NCI-H524 (cell line): ENCODE data around the gene COL8A1.
A peak's percentile ranks its signal among the peaks of the same experiment; 100 is the strongest.
"Not testable (repeated sequence)": the region's sequence is repeated elsewhere in the genome, so short reads cannot be mapped to it uniquely, and the experiment has no call there.

Experiments used
- DNase-seq, 2 experiments: peaks; one replicate each; lab custom pipeline; 2025; lab: John Stamatoyannopoulos, UW

The COL8A1 gene

DNA sequence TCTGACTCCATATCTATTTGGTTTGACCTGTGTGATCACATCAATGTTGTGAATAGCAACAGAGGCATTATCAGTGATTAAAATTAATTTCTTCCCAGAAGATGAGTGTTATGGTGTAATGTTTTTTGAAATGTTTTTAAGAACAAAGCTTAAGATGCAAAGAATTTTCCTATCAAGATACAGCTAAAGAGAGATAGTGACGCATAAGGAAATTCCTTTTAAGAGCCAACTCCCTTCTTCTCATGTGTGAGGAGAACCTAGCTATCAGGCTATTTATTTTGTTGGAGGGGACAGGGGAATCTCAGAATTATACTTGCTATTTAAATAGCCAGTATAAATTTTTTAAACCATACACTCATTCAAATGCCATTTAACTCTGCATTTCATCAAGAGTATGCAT is 71.3 kb downstream of the COL8A1 start:
- DNase-seq, result no peak

DNA sequence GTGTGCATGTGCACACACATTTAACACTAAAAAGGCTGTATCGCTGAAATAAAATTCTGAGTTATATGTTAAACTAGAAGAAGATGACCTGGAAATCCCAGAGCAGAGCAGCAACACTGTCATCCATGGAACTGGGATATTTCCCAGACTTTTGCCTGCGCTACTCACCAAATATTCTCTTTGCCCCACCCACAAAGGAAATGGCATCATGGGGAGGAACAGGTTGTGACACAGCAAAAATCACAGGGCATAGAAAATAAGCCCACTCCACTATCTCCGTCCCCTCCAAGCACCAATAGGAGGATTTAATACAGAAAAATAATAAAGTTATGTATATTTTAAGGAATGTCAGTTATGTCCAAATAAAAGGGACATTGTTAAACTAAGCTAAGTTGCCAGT is 71.7 kb downstream of the COL8A1 start:
- DNase-seq, result no peak

DNA sequence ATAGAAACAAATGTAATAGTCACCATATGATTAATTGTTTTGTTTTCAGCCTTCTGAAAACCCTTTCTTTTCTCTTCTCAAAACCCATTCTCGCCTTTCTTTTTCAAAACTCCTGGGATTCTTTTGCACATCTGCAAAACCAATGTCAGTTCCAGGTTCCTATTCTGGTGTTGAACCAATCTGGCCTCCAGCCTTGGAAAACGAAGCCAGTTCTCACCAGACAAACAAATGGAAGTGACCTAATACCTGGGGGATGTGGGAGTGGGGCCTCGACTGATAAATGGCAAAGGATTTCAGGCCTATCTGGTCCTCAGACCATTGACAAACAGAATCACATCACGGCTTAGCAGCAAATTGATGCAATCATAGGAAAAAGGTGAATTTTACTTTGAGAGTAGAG is 73.0 kb downstream of the COL8A1 start:
- no peak for DNase-seq

DNA sequence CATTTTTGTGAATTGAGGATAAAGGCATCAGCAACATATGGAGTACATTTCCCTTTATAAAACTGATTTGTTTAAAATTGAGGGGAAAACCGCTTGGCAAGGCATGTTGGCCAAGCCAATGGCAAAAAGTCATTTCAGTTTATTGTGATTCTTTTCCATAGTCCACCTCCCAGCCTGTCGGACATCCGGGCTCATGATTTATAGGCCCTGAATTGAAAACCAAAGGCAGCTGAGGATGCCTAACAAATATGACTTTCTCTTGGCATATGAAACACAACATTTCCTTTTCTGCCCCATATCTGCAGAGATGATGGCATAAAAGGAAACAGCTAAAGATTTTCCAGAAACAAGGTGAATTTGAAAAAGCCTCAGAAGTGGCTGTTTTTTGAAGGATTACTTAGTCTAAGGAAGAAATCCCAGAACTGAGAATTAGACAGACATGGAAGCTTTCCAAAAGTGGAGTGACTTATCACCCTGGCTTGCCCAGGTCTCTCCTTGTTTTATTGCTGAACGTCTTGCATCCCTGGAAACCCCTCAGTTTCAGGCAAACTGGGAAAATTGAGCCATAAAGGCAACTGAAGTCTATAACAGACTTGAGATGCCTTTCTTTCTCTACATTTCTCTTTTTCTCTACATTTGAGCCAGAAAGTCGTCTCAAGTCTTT is 74.0 kb downstream of the COL8A1 start:
- DNase-seq, result no peak

DNA sequence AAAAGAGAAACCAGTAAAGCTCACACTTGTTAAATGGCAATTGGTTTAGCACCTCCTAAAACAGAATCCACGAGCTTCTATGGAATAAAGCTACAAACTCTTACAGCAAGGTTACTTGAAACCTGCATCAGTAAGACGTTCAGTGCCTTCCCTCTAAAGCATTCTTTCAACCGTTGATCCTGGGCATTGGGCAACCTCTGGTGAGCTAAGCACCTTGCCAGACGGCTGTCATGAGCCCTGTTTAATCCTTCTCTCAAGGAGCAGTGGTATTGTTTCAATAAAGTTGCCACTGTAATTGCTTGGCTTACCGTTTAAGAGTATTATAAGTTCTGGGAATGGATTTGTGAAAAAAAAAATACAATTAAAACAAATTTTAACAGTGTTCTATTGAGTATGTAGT is 75.0 kb downstream of the COL8A1 start:
- peak; percentile 44 to 82 for DNase-seq

DNA sequence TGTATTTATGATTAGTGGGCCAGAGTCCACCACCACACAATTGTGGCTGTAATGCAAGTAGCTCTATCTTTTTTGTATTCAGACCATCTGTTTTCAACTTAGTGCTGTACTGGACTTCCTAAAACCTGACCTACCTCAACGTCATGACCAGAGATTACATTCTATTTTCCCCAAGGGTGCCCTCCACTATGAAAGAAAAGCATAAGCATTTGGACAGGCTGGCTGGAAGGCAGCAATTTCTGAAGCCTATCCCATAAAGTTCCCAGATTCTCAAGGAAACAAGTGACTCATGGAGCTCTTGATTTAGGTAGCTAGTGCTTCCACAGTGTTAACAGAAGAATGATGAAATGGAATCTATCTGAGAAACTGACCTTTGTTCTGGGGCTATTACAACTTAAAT is 75.8 kb downstream of the COL8A1 start:
- no peak for DNase-seq

DNA sequence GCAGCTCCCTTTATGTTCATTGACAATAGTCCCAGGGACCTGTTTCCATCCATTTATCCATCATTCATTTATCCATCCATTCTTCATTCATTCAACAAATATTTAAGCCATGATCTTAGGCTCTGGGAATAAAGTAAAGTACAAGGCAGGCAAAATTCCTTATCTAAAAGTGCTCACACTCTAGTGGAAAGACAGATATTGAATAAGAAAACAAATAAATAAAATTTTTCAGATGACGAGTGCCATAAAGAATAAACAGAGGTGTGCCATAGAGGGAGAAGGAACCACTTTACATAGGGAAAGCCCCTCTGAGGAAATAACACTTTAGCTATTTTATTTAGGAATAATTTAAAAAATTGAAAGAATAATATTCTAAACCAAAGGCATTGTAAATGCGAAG is 76.2 kb downstream of the COL8A1 start:
- DNase-seq, result no peak

DNA sequence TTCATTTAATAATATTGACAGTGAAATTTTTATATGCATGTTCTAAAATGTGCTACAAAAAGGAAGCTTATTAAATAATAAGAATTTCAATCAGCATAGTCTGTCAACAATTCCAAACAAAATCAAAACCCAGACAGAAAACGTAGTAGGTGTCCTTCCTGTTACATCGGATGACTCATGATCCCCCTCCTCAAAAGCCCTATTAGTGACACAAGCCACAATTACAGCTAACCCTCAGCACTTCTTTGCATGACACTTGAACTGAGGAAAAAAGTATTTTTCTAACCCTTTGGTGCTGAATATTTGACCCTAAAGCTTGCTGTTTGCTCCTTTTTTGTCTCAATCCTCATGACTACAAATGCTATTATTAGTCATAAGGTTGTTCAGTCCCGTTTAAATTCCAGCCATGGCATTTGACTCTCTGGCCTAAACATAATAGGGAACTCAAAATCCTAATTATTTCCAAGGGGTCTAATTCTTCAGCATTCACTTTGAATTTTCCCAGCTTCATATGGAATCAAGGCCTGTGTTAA is 78.1 kb downstream of the COL8A1 start:
- DNase-seq, result no peak

DNA sequence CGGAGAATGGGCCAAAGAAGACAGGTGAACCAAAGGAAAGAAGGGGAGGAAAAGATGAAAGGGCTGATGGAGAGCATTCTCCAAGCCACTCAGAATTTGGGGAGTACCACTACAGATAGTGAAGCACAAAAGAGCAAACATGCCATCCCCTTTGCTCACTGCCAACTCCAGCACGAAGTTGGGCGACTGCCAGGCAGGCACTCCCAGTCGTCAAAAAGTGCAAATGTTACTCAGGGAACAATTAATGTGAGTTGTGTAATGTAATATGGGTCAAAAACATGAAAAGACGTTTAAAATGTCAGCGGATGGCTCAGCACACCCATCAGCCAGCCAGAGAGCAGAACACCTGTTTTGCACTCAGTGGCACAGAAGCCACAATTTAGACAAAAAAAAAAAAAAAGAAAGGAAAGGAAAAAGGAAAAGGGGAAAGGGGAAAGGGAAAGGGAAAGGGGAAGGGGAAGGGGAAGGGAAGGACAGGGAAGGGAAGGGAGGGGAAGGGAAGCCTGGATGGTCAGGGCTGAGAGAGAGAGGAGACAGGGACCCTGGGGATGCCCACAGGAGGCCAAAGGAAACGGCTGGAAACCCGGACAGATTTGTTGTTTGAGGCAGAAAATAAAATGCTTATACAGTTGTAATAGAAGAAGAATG is 82.7 kb downstream of the COL8A1 start:
- no peak for DNase-seq

DNA sequence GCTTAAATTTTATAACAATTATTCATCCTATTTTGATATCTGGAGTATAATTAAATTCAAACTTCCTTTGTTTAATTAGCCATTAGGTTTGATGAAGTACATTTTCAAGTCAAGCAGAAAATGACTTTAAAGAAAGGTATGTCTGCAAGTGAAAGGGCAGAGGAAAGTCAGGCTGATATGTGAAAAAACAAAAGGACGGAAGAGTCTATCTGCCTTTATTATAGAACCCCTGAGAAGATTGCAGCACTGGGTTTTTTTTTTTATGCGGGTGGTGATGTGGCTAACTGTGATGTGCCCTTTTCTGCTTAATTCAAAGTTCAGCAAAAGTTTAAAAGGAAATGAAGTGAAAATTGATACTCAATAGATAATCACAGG is 83.2 kb downstream of the COL8A1 start:
- no peak for DNase-seq

DNA sequence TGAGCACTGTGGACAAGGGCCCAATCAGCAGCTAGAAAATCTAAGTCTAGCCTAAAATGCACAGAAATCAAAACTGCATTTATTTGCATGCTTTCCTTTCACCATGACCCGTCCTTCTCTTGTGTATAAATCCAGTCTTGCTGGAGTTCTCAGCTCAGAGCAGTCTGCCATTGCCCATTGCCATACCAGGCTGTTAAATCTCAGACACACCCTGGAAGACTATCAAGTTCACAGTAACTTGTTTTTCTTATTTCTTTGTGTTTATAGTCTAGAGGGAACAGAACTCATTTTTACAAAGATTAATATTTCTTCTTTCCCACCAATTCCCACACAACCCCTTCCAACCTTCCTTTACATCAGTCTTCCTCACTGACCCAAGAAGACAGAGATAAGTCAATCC is 85.9 kb downstream of the COL8A1 start:
- DNase-seq, result no peak

DNA sequence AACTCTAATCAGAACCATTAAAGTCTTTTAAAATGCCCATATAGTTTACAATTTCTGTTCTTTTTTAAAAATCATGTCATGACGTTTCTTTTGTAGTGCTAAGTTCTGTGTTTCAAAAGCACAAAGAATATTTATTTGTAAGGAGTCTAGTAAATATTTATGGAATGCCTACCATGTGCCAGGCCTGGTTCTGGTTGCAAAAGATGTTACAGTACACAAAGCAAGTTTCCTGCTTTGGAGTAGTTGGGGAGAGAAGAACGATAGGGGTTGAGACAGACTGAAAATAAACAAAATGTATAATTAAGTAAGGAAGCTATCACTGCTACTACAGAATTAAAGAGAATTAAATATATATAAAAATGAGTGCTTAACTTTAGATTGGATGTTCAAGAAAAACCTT is 92.5 kb downstream of the COL8A1 start:
- no peak for DNase-seq

DNA sequence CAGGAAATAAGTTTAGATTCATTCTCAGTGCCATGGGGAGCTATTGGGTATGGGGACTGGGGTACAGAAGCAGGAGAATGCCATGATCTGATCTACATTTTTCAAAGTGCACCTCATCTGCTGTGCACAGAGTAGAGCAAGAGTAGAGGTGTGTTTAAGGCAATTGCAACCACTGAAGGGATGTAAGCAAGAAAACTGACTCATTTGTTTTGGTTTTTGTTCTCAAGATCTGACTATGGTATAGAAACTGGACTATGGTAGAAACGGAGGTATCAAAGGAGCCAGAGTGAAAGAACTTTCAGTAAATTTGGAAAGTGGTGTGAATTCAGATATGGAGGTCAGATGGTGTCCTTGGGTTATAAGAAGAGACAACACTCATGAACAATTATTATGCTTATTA is 93.1 kb downstream of the COL8A1 start:
- DNase-seq, result no peak

DNA sequence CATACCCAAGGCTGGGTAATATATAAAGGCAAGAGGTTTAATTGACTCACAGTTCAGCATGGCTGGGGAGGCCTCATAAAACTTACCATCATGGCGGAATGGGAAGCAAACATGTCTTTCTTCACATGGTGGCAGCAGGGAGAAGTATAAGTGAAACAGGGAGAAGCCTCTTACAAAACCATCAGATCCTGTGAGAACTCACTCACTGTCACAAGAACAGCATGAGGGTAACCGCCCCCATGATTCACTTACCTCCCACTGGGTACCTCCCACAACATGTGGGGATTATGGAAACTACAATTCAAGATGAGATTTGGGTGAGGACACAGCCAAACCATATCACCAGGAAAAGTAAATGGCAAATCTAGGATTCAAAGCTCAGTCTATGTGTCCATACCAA is 102.0 kb downstream of the COL8A1 start:
- not testable (repeated sequence) for DNase-seq

DNA sequence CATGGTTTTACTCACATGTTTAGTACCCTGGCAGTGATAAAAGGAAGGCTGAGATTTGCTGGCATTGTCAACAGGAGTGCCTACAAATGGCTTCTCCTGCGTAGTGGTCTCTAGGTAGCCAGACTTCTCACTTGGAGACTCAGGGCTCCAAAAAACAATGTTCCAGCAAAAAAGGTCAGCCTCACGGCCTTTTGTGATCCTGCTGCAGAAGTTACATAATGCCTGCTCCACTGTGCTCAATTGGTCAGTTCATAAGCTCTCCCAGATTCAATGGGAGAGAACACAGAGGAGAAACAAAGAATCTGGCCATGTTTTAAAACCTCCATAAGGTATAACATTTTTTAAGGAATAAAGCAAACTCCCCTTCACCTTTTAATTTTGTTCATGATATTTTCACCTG is 103.2 kb downstream of the COL8A1 start:
- no peak for DNase-seq

DNA sequence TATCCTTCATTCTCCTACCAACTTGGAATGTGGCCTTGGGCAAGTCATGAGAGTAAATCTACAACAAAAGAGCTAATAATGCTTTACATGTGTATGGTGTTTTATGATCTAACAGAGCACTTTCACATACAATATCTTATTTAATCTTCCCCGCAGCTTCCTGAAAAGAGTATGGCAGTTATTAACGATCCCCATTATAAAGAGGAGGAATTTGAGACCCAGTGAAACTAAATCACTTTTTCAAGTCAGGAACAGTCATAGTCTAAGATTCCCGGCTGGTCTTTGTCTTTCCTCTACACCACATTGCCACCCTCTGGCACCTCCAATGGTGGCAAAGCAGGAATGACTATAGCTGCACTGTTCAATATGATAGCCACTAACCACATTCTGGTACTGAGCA is 109.5 kb downstream of the COL8A1 start:
- peak; percentile 6 to 54 for DNase-seq

DNA sequence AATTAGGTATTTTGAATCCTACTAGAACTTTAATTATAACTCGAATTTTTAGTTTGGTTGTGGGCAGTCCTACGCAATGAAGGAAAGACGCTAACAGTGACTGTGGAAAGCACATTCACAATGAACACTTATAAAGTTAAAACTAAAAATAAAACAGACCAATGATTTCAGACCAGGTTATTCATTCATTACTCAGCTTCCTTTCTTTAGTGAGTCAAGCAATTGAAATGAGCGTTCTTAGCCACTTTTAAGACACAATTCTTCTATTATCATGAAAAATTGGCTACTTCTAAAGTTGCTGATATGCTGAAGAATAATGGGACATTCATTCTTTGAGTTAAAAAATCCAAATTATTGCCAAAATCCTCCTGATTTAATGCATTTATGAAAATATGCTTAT is 113.3 kb downstream of the COL8A1 start:
- DNase-seq, result no peak

DNA sequence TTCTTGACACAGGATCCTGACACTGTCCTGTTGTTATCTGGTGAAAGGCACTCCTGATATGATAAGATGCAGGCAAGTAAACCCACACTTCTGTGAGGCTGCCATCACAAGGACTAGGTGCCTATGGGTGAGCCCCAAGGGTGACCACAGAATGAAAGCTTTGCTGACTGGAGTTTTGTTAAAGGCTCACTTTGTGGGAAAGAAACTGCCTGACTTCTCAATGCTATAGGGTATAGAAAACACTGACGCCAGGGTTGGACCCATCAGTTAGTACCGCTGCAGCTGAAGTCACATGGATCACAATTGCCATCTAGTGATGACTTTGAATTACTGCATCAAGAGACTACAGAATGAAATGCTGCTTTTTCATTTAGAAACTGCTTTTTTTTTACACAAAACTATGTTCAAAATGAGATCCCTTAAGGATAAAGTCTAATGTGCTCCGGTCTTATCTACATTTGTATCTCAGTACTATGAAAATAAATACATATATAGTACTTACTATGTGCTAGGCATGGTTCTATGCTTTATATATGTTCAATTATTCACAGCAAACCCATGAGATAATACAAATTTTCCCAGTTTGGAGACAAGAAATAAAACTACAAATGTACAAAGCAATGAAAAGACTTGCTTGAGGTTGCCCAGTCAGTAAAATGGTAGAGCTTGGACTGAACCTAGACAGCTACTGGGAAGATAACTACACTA is 115.0 kb downstream of the COL8A1 start:
- DNase-seq, result peak; percentile 16 to 71

DNA sequence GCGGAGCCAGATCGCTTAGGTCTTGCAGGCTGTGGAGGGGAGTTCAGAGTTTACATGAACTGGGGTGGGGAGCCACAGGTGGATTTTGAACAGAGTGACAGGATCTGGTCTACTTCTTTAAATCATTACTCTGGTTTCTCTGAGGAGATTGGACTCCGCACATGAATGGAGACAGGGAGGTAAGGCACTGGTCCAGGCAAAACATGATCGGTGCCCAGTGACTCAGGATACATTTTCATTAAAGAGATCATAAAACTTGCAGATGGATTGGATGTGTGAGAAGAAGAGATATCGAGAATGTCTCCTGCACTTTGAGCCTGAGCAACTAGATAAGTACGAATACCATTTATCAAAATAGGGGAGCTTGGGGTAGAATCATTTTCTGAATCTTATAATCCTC is 117.4 kb downstream of the COL8A1 start:
- DNase-seq, result no peak

DNA sequence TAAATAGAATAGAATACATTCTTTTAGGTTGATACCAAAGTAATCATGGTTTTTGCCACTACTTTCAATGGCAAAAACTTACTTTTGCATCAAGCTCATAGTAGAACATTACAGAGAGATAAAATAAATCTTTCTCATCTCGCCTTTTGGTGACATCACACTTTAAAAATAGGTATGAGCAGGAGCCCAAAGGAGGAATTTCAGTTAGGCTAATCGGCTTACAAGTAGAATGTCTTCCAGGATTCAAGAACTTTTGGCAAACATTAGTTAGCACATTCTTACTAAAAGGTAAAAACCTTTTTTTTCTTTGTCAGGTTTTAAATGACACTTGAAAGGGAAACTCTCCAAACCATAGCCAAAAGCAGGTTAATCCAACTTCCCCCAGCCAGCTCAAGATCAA is 119.6 kb downstream of the COL8A1 start:
- DNase-seq, result no peak

DNA sequence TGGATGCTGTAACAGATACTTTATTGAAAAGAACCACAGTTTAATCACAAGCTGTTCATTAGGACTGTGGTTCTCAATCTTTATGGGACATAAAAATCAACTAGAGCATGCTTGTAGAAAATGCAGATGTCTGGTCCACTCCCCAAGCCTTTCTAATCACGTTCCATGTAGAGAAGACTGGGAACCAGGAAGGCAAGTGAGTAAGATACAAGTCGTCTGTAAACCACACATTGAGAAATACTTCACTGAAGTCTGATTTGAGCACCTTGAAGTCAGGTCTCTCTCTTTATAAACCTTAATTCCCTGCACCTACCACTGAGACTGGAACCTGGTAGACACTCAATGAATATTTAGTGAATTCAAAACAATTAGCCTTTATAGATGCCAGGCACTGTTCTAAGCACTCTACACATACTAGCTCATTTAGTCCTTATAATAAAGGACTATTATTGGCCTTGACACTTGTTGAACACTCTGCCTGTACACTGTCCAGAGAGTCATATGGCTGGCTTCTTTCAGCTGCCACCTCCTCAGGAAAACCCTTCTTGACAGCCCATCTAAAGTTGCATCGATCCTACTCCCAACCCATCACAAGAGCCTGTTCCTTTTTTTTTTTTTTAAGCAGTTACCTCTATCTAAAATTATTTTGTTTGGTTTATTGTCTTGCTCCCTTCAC is 120.2 kb downstream of the COL8A1 start:
- DNase-seq, result no peak

DNA sequence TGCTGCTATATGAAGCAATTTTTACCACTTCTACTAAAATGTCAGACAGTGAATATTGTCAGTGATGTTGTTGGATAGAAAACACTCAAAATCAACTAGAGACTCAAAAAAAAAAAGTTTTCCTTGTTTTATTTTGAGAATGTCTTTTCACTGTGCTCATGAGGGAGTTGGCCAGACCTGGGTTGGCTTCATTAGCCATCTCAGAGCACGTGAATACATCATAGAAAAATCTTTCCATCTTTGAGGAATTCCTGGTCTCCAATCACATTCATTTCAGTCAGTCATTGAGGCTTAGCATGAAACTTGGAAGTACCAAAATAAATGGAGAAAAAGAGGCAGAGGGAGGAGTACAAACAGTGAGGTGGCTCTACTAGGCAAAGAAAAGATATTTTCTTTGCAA is 121.6 kb downstream of the COL8A1 start:
- no peak for DNase-seq

DNA sequence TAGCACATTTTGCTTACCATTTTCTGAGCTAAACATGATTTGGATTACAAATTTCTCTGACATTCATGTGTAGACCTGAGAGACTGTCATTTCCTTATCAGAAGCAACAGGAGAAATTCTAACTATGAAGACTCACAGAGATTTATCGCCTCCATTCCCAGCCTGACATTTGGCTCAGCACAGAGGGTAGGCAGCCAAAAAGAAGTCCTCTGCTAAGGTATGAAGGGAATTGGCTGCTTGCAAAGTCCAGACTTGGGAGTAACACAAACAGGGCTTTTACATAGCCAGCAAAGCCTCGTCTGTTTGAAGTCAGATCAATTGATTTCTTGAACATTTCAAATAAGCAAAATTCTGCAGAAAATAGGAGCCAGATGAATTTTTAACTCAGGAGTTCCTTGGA is 122.2 kb downstream of the COL8A1 start:
- no peak for DNase-seq
